Left forelimb (tissue), 1 donor: ENCODE measurements around the gene PRSS2.
"Not testable (repeated sequence)": the region's sequence is repeated elsewhere in the genome, so short reads cannot be mapped to it uniquely, and the experiment has no call there.

Source experiments
- DNase-seq: peaks from one replicate; pipeline ENCODE4 v3.0.0-alpha.2; 2018; ENCODE audit warnings: low spot score

Gene PRSS2

DNA sequence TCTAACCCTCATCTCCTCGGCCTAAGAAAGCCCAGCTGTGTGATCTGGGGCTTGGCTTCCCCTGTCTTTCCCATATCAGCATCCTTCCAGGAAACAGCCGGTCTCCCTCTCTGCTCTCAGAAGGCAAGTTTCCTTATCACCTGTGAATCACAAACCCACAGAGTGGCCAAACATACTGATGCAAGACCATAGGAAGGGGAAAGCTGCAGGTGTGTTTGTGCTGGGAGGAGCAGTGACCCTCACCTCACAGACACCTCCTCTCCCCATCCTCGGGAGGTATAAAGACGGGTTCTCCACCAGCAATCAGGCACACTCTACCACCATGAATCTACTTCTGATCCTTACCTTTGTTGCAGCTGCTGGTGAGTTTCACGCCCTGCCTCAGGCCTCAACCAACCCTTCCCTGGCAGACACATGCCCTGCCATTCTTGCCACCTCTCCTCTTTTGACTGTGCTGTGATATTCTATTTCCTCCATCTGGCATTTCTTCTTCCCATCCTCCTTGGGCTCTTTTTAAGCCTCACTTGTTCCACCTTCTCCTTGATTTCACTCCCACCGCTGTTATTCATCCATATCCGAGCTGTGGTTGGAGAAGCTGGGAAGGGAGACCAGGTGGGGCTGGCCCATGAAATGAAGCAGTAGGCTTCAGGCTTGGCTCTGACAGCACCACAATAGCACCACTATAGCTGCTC, at the start of gene PRSS2:
TSS of gene PRSS2 (plus strand) at position 310 of the 692 bp plus-strand sequence. CDS start at position 323, 13 bp downstream.
- DNase-seq = no peak

GRCh38 chr7:142720986-142721385, 49.8 kb upstream of the PRSS2 start:
- no peak for DNase-seq

- no peak for DNase-seq
Measured at GRCh38 chr7:142722248-142722794, 48.4 kb upstream of the PRSS2 start.

GRCh38 chr7:142733271-142733670, 37.5 kb upstream of the PRSS2 start:
- DNase-seq = no peak

DNA sequence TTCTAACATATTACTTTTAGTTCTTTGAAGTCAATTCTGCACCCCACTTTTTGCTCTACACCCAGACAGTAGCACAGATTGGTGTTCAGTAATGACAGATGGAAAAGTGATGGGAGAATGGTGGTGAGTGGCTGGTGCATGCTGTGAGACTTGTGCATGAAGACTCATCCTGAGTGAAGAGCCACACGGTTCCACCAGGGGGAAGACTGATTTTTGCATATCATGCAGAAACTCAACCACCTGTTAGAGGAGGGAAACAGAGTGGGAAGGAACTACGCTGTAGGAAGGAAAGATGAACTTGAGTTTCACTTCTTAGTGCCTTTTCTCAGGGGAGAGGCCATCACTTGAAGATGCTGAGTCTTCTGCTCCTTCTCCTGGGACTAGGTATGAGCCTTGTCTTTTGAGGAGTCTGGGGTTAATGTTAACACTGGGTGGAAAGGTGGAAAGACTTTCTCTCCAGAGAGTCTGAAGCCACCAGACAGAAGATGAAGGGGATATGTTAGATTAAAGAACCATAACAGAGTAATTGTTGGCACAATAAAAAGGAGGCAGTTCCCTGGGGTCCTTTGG, 30.8 kb upstream of the PRSS2 start:
- DNase-seq = no peak

DNA sequence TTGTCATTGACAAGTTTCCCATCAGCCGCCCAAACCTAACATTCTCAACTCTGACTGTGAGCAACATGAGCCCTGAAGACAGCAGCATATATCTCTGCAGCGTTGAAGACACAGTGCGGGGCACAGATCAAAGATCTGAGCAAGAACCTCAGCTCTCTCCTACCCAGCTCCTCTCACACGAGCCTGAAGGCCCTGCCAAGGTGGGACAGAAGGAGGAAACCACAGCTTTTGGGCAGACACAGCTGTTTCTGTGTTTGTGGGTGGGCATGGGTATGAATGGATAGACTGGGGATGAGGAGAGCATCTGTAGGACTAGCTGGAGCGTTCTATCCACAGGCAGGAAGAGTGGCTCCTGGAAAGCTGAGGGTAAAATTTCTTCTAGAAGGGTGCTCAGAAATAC, 30.0 kb upstream of the PRSS2 start:
- DNase-seq = no peak

DNA sequence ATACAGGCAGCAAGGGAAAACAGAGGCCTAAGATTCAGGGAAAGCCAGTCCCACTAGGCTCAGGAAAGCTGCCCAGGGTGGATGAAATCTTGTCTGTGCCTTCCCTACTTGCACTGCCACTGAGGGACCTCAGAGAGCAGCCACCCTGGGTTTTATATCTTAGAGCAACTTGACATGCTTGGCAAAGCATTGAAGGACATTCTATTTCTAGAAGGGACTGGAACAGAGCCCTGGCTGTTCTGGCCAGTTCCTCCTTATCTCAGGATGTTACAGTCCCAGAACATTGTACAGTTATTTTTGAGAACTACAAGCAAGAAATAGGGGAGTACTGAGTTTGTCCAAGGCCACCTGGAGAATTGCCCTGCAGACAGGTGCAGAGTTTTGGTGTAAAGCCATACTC, 28.8 kb upstream of the PRSS2 start:
- DNase-seq = not testable (repeated sequence)

DNA sequence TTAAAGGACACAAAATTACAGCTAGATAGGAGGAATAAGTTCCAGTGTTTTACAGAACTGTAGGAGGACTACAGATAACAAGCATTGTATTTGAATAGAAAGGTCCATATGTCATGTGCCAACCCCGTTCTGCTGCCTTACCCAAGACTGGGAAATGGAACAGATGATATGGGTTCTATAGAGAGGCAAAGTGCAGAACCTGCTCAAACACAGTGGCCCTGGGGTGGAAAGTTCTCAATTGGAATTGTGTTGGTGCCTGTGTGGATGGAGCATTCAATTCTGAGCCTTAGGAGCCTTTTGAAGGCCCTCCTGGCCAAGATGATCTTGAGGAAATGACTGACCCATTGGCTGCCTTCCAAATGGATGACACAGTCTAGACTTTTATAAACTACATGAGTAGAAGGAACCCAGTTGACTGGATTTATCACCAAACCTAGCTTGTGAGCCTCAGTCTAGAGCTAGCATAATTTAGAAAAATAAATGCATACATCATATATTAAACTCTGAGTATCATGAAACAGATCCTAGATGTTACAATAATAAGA, 25.6 kb upstream of the PRSS2 start:
- no peak for DNase-seq

DNA sequence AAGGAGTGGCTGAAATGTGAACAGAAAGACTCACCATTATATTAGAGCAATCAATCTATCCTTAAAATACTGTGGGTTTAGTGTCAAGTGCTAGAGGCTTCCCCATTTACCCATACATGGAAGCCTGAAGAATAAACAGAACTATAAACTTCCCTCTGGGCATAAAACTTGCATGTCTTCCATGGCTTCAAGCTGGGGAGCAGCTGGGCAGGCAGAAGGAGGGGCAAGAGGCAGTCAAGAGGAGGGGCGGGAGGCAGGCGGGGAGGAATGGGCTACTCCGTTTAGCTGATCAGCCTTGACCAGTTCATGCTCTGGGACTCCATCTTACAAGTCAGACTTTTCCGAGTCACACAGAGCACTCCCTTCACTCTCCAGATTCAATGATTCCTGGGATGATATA, 25.0 kb upstream of the PRSS2 start:
- no peak for DNase-seq

DNA sequence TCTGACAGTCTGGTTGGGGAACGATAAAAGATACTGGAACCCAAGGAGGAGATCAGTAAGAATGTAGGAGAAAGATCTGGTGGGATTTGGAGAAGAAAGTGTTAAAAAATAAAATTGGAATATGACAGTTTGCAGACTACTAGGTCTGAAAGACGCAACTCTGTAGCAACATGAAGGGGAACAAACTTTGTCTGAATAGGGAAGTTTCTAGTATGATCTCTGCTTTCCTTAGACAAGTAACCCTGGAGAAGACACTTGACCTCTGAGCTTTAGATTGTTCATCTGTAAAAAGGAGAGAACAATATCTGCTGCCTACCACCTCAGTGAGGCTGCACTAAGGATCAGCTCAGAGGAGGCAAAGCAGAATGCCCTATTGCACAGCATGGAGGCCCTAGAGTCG, 24.5 kb upstream of the PRSS2 start:
- no peak for DNase-seq

DNA sequence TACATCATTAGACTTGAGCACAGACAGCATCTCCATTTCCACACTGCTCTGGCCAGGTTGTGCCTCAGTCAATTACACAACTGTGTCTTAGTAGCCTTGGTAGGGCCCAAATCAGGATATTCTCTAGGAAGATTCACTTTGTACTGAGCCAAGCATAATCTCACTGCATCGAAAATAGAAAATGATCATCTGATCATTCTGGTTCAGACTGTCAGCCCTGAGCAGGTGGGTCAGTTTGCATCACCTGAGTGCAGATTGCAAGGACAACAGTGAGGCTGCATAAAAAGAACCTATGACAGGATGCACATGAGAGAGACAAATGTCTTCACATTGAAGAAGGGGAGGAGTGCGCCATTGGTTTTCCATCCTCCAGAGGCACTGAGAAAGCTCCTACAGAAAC, 22.4 kb upstream of the PRSS2 start:
- not testable (repeated sequence) for DNase-seq

DNA sequence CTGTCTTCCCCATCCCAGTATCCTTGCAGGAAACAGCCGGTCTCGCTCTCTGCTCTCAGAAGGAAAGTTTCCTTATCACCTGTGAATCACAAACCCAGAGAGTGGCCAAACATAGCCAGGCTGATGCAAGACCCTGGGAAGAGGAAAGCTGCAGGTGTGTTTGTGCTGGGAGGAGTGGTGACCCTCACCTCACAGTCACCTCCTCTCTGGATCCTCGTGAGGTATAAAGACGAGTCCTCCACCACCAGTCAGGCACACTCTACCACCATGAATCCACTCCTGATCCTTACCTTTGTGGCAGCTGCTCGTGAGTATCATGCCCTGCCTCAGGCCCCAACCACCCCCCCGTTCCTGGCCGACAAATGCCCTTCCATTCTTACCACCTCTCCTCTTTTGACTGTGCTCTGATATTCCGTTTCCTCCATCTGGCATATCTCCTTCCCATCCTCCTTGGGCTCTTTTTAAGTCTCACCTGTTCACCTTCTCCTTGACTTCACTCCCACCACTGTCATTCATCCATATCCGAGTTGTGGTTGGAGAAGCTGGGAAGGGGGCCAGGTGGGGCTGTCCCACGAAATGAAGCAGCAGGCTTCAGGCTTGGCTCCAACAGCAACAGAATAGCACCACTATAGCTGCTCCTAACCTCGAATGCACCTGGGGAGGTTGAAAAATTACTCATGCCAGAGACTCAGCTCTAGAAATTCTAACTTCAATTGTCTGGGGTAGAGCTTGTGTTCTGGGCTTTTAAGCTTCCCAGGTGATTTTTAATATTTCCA, 21.4 kb upstream of the PRSS2 start, which contains the start of gene PRSS1:
TSS of gene PRSS1 (plus strand) at position 255 of the 776 bp plus-strand sequence. CDS start at position 268, 13 bp downstream.
- DNase-seq = no peak

DNA sequence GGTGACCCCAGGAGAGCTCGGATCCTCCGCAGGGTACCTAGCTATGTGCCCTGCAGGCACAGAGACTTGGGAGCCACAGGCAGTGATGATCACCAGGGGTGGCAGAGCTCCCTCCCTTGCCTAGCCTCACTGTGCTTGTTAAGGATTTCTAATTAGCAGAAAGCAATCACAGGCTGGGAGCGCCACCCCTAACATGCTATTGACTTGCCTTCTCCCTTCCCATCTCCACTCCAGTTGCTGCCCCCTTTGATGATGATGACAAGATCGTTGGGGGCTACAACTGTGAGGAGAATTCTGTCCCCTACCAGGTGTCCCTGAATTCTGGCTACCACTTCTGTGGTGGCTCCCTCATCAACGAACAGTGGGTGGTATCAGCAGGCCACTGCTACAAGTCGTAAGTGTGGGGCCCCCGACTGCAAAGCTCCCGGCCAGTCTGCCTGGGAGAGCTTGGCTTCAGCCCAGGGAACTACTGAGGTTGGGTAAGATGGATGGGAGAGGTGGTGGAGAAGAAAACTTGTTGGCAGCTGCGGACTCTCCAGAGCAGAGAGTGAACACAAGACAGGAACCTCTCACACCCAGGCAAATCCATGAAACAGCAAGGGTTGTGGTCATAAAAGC, 20.3 kb upstream of the PRSS2 start:
- DNase-seq = no peak

- DNase-seq = not testable (repeated sequence)
Measured at GRCh38 chr7:142751526-142752175, 19.1 kb upstream of the PRSS2 start.

DNA sequence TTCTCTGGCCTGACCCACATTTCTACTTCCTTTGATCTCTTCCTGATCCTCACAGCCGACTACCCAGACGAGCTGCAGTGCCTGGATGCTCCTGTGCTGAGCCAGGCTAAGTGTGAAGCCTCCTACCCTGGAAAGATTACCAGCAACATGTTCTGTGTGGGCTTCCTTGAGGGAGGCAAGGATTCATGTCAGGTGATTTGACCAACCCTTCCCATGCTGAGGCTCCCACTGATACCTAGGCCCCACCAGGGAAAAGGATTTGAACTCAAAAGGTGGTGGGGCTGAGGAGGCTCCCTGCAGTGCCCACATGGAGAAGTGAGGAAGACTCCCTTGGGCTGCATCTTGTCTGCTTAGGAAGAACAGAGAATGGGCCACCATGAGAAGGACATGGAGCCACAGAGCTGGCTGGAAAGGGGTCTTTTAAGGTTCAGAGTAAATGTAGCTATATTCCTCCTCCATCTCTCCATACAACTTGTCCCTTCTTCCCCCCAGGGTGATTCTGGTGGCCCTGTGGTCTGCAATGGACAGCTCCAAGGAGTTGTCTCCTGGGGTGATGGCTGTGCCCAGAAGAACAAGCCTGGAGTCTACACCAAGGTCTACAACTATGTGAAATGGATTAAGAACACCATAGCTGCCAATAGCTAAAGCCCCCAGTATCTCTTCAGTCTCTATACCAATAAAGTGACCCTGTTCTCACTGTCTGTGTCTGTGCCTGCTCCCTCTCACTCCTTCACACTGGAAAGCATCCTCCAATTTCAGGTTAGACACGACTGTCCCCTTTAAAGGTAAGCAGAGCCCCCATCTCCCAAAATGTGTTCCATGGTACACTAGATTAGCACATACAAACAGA, 18.2 kb upstream of the PRSS2 start:
- no peak for DNase-seq

DNA sequence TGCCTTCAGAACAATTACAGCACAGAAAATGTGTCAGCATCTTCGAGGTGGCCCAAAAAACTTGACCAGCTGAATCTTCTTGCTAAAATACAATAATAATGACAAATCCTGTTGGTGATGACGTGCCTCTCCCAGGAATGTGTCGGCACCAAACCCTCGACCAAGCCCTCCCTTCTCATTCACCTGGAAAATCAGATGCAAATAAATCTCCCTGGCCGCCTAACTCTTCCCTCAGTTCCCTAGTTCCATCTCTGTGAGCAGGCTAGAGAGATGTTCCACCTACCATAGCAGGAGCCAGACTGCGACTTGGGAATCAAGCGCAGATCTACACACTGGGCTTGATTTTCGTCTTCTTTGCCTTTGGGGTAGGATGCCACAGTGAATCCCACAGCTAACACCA, 17.4 kb upstream of the PRSS2 start:
- no peak for DNase-seq

GRCh38 chr7:142753925-142754491, 16.8 kb upstream of the PRSS2 start:
- not testable (repeated sequence) for DNase-seq

DNA sequence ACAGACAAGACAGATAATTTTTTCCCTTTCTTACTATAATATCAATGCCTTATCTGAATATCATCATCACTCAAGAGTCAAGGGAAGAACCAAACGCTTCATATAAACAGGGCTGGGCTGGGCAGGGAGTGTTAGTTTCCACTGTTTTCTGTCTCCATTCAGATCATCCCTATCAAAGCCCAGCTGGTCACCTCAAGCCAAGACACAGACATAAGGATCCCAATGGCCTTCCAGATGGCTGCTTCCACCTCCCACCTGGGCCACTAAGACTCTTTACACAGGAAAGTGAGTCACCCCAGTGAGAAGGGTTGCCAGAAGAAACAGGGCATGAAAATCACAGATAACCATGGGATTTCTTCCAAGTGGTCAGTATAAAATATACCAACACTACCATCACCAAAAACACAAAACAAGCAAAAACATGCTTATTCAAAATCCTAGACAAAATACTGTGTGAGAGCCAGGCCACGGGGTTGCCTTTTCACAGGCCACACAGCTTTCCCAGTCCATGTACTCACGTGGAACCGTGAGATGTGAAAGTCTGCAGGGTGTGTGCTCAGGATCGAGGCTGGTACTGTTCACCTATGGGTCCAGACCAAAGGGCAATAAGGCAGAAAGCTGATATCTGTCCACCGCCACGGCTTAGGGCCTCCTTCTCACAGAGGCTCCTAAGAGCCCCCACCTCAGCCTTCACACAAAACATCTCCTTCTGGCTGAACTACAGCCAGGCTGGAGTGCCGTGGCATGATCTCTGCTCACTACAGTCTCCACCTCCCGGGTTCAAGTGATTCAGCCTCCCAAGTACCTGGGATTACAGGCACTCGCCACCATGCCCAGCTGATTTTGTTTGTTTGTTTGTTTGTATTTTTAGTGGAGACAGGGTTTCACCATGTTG, 15.8 kb upstream of the PRSS2 start:
- DNase-seq = no peak

GRCh38 chr7:142758312-142758711, 12.5 kb upstream of the PRSS2 start:
- DNase-seq = not testable (repeated sequence)
